ENCODE measurements around the gene TEPSIN. TPM values are rescaled to one million over a fixed set of nuclear protein-coding genes. Genes with fewer than 3 reads are reported as not detected.

Gene TEPSIN
- total RNA-seq, 1 donor from 2014 or later, result 15.9 TPM

GRCh38 chr17:81279278-81280275 is 40.7 kb upstream of the TEPSIN start:
- Histone ChIP-seq H3K27ac (replicated peaks) (no peak overlapping the region), H3K4me1 (peaks cover 27% of the 10 kb centered on the region)
- intact Hi-C loops (cut with micrococcal nuclease), result no loop called here

GRCh38 chr17:81278831-81279230 is 40.0 kb upstream of the TEPSIN start:
- TF ChIP-seq CTCF (IDR thresholded peaks at IDR 0.05; ENCODE audit: borderline replicate concordance), result no peak
- intact Hi-C loops (cut with micrococcal nuclease), result no loop called here

More at GRCh38 chr17:81279278-81280275, 40.7 kb upstream of the TEPSIN start:
- peaks cover 71% of the 10 kb centered on the region for H3K36me3 ChIP-seq
- H3K27me3 ChIP-seq (ENCODE audit: low read depth), result no peaks in the 10 kb centered on the region
- TF ChIP-seq CTCF (IDR thresholded peaks at IDR 0.05; ENCODE audit: borderline replicate concordance), result no peak
- no peak for DNase-seq
- H3K4me3 ChIP-seq, result no peak overlapping the region
- H3K9me3 ChIP-seq (replicated peaks), result no peaks in the 10 kb centered on the region

GRCh38 chr17:81277946-81278693 is 39.3 kb upstream of the TEPSIN start:
- H3K9me3 ChIP-seq (replicated peaks), result no peaks in the 10 kb centered on the region
- intact Hi-C loops (cut with micrococcal nuclease), result no loop called here
- peak; percentile 69 for DNase-seq
- H3K4me3 ChIP-seq, result peak overlapping the region; percentile 47
- no peak for TF ChIP-seq CTCF (IDR thresholded peaks at IDR 0.05; ENCODE audit: borderline replicate concordance)
- peaks cover 78% of the 10 kb centered on the region for H3K36me3 ChIP-seq
- peak overlapping the region; percentile 81 for H3K27ac ChIP-seq (replicated peaks)
- H3K4me1 ChIP-seq, result peaks cover 24% of the 10 kb centered on the region
- no peaks in the 10 kb centered on the region for H3K27me3 ChIP-seq (ENCODE audit: low read depth)

More at GRCh38 chr17:81278831-81279230, 40.0 kb upstream of the TEPSIN start:
- peak overlapping the region; percentile 81 for H3K27ac ChIP-seq (replicated peaks)
- no peak overlapping the region for H3K4me3 ChIP-seq
- H3K27me3 ChIP-seq (ENCODE audit: low read depth), result no peaks in the 10 kb centered on the region
- peaks cover 78% of the 10 kb centered on the region for H3K36me3 ChIP-seq
- H3K4me1 ChIP-seq, result peaks cover 24% of the 10 kb centered on the region
- H3K9me3 ChIP-seq (replicated peaks), result no peaks in the 10 kb centered on the region
- DNase-seq, result no peak

GRCh38 chr17:81277421-81277820 is 38.6 kb upstream of the TEPSIN start:
- intact Hi-C loops (cut with micrococcal nuclease), result no loop called here
- Histone ChIP-seq H3K4me3 (peak overlapping the region; percentile 47), H3K27ac (replicated peaks) (peak overlapping the region; percentile 81), H3K36me3 (peaks cover 79% of the 10 kb centered on the region), H3K9me3 (replicated peaks) (no peaks in the 10 kb centered on the region), H3K4me1 (peaks cover 24% of the 10 kb centered on the region), H3K27me3 (ENCODE audit: low read depth) (no peaks in the 10 kb centered on the region)
- no peak for TF ChIP-seq CTCF (IDR thresholded peaks at IDR 0.05; ENCODE audit: borderline replicate concordance)
- DNase-seq, result peak; percentile 60

GRCh38 chr17:81276781-81277180 is 37.9 kb upstream of the TEPSIN start:
- H3K36me3 ChIP-seq, result peaks cover 78% of the 10 kb centered on the region

More at GRCh38 chr17:81276781-81277180, 37.9 kb upstream of the TEPSIN start:
- peaks cover 24% of the 10 kb centered on the region for H3K4me1 ChIP-seq
- H3K27me3 ChIP-seq (ENCODE audit: low read depth), result no peaks in the 10 kb centered on the region
- no peak overlapping the region for H3K4me3 ChIP-seq
- TF ChIP-seq CTCF (IDR thresholded peaks at IDR 0.05; ENCODE audit: borderline replicate concordance), result no peak
- intact Hi-C loops (cut with micrococcal nuclease), result no loop called here
- no peak overlapping the region for H3K27ac ChIP-seq (replicated peaks)
- no peaks in the 10 kb centered on the region for H3K9me3 ChIP-seq (replicated peaks)
- DNase-seq, result no peak
